GM18873 (cell line): ENCODE data around the gene MYLK2.
"Not testable (repeated sequence)": the region's sequence is repeated elsewhere in the genome, so short reads cannot be mapped to it uniquely, and the experiment has no call there.

Source experiments
- ATAC-seq: cut with Tn5 transposase; IDR thresholded peaks from one replicate; pipeline ENCODE4 v1.9.1; 2021; ENCODE audit warnings: mild to moderate bottlenecking, moderate library complexity, moderate number of reproducible peaks; ENCODE audit not compliant: unreplicated experiment, low FRiP score

The MYLK2 gene

DNA sequence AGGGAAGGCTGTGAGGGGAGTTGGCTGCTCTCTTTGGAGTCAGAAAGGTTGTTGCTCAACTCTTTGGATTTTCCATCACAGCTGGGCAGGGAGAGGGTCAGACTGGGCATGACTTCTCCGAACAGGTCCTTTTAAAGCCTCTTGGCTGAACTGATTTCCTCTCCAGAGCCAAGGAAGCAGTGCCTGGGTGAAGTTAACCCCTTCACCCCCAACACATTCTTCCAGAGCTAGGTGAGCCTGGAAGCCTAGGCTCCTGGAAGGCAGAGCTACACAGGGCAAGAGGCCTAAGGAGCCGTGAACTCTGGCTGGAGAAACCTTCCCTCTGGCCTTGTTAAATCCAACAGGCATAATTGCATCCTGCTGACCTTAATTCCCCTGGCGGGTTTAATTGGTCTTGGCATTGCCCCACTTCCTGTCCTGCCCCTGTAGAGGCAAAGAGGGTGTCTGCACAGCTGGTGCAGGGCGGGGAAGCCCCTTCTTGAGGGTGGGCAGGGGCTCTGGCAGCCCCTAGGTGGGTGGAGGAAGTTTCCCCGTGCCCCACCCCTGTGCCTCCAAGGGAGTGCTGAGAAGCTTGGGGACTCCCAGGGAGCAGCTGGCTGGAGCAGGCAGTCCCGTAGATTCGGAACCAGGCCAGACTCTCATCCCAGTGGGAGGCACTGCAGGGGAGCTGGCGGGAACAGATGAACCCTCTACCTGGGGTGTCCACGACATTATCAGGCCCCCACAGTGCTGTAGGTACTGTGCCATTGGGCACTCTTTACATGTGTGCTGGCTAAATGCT, 3.6 kb upstream of the MYLK2 start:
- no peak for ATAC-seq

DNA sequence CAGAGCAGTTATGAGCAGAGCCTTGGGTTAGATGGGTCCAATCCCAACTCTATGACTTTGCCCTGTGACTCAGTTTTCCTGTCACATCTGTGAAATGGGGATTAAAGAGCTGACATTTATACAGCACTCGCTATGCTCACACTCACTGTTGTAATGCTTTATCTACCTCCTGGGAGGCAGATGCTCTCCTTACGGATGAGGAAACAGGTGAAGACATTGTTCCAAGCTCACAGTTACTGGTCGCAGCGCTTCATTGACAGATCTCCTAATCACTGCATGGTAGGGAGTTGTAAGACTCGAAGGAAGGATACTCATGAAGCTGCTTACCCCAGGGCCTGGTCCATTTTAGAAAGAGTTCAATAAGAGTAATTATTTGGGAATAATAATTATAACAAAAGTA, 2.9 kb upstream of the MYLK2 start:
- ATAC-seq, result no peak

DNA sequence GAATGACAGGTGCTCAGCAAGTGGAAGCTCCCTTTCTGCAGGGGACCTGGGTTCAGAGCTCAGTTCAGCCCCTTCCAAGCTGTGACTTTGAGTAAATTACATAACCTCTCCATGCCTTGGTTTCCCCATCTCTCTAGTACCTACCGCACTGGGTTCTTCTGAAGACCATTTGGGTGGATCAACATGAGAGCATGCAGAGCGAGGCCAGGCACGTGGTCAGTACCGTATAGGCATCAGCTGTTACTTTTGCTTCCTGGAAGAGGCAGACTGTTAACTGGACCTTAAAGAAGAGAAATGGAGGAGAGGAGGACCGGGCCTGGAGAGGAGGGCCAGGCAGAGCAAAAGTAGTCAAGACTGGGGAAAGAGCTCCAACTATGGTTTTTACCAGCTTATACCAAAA, 1.7 kb upstream of the MYLK2 start:
- no peak for ATAC-seq

DNA sequence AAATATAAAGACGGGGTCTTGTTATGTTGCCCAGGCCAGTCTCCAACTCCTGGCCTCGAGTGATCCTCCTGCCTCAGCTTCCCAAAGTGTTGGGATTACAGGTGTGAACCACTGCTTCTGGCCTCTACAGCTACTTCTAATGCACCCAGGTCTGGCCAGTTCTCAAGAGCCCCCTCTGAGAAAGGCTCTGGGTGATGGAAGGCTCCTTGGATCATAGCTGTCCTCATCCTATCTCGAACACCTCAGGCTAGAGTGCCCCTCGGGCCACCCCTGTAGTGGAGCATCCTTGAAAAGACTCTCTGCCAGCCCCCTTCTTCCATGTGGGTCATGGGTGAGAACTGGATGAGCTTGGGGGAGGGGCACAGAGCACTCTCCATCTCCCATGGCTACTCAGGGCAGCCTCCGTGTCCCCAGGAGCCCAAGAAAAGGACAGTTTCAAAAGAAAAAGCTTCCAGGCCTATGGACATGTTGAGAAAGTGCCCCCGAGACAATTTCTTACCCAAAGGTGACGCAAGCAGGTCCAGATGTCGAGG, 714 bp upstream of the MYLK2 start:
- no peak for ATAC-seq

DNA sequence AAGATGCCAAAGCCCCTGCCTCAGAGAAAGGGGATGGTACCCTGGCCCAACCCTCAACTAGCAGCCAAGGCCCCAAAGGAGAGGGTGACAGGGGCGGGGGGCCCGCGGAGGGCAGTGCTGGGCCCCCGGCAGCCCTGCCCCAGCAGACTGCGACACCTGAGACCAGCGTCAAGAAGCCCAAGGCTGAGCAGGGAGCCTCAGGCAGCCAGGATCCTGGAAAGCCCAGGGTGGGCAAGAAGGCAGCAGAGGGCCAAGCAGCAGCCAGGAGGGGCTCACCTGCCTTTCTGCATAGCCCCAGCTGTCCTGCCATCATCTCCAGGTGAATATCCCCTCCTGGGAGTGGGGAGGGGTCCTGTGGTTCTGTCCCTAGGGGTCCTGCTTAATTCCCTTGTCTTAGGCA, 1.1 kb downstream of the MYLK2 start:
- ATAC-seq, result no peak

DNA sequence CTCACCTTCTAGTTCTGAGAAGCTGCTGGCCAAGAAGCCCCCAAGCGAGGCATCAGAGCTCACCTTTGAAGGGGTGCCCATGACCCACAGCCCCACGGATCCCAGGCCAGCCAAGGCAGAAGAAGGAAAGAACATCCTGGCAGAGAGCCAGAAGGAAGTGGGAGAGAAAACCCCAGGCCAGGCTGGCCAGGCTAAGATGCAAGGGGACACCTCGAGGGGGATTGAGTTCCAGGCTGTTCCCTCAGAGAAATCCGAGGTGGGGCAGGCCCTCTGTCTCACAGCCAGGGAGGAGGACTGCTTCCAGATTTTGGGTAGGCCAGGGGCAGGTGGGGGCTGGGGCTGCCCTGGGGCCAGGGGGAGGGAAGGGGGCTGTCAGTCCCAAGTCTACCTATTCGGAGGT, 2.3 kb downstream of the MYLK2 start:
- ATAC-seq, result no peak

DNA sequence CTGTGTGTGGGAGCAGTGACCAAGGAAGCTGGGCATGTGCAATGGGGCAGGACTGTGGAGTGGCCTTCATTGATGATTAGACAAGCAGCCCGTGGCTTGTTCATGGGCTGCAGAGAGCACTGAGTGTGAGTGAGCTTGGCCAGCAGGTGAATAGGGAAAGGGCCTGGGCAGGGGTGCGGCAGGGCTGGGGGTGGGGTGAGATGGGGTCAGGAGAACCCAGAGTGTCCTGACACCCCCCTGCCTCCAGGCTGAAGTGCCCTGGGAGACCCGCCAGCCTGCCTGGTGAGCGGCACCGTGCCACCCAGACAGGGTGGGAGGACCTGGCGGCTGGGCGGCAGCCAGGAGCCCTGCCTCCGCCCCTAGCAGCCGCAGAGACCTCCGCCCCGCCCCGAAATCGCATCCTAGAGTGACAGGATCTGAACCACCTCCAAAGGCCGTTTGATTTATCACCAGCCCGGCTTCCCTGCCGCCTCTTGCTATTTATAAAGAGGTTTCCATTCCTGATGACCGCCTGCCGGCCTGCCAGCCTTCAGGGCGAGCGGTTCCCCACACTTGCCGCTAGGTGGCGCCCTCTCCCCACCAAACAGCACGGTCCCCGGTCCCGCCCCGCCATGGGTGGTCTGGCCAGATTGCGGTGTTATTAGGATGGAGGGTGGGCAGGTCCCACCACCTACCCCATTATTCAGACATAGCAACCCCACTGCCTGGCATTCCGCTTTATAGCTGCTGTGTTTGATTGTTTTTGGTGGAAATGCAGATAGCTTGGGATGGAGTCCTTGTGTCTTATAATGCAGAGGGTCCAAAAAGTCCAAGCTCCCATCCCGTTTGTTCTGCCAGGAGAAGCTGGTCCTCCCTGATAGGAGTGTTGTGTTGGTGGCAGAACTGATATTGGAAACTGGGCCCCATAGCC, 3.5 kb downstream of the MYLK2 start:
- no peak for ATAC-seq

DNA sequence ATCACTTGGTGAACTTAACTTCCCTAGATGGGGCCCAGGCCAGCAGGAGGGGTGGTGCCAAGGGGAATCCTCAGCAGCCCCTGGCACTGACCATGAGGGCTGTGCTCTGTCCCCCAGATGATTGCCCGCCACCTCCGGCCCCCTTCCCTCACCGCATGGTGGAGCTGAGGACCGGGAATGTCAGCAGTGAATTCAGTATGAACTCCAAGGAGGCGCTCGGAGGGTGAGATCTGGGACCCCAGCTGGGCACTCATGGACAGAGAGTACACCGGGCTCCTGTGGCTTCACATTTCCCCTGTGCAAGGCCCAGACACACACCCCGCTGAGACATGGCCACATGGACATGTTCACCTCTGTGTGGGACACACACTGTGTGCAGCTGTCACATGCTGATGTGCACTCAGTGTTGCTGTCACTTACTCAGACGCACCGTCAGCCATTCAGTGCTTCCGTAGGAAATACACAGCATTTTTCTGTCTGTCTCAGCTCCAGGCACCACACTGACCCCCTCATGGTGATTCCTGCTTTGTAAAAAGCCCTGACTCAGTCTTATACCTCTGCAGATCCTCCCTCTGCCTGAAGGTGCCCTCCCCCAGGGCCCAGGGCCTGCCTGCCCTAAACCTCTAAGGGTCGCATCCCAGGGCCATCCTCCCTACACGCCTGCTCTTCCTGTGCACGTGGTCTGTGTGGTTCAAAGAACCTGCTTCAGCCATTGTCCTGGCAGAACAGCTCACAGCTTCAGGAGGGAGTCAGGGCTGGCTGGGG, 4.4 kb downstream of the MYLK2 start:
- ATAC-seq, result no peak

DNA sequence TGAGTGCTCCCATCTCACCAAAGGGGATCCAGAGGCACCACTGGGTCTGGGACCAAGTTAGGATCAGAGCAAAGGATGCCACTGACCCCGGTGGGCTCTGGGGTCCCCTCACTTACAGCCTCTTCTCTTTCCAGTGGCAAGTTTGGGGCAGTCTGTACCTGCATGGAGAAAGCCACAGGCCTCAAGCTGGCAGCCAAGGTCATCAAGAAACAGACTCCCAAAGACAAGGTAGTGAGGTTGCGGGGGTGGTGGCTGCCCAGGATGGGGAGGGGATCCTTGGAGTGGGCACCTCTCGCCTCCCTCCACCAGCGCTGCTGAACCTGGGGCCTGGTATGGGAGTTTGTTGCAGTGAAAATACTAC, 4.9 kb downstream of the MYLK2 start:
- no peak for ATAC-seq

DNA sequence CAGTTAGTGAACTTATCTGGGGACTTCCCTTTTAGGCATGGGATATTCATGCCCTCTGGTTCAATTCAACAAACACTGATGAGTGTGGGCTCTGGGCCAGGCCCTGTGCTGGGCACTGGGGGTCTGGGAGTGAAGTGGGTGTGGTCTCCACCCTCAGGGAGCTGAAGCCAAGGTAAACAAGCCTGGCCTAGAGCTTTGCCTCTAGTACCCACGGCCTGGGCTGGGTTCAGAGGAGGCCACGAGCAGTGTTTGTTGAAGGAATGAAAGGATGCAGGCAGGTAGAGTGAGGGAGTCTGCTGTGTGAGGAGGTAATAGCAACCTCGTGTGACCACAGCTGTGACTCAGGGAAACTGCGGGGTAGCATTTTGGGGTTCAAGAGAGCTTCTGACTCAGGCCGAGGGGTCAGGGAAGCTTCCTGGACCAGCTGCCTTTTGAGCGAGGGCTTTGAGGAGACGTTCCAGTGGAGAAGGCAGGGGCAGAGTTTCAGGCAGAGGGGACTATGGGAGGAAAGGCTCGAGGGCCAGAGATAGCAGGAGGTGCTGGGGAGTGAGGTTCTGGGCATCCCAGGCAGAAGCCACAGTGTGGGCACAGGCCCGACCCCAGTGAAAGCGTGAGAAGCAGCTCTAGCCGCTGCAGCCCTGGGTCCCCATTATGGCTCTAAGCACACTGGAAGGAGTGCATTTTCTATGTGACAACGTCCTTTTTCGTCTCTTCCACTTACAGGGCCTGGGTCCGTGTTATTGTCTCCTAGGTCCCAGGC, 5.6 kb downstream of the MYLK2 start:
- no peak for ATAC-seq

DNA sequence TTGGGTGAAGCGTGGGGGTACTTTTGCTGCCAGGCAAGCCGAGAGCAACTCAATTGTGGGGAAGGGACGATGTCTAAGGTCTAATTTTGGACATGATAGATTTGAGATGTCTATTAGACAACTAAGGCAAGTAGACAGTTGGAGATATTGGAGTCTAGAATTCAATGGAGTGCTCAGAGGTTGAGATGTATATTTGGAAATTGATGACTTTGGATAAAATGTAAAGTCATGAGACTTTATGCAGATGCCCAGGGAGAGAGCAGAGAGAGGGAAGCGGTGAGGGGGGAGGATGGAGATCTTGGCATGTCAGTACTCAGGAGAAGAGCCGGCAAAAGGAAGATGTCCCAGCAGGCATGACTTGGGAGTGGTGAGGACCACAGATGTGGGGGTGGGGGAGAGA, 6.9 kb downstream of the MYLK2 start:
- ATAC-seq, result no peak

DNA sequence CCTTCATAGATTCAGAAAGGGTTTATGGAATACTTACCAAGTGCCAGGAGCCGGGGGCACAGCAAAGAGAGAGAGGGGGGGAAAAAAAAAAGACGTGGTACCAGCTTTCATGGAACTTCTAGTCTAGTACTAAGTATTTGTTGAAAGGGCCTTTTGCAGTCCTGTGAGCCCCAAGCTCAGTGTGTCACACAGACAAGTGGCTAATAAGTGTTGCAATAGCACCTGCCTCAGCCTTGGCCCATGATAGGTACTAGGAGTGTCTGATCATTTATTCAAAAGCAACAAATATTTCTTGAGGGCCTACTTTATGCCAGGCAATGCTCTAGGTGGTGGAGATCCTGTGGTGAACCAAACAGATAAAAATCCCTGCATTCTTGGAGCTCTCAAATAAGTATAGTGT, 7.9 kb downstream of the MYLK2 start:
- ATAC-seq, result no peak

DNA sequence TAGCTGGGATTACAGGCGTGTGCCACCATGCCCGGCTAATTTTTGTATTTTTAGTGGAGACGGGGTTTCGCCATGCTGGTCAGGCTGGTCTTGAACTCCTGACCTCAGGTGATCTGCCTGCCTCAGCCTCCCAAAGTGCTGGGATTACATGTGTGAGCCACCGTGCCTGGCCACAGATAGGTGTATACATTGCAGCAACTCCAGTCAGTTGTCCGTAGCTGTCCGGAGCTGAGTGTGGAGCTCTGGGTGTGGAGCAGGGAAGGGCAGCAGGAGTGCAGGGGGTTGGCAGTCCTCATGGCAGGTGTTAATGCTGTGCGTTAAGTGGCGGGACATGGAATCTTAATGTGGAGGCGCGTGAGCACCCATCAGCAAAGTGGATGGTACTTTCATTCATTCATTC, 8.9 kb downstream of the MYLK2 start:
- ATAC-seq, result not testable (repeated sequence)

DNA sequence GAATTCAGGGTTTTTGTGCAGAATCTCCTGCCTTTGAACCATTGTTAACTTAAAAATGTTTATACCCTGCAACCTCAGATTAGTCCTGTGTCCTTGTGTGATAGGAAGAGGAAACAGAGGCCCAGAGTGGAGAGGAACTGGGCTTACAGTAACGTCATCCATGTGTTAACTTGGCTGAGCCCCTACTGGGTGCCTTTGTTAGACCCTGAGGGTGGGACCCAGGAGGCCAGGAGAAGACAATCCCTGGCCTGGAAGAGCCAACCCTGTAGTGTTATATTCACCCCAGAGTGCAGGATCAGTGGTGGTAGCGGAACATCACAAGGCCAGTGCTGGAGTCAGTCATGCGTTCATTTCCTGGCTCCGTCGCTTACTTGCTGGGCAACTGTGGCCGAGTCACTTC, 10.6 kb downstream of the MYLK2 start:
- ATAC-seq, result no peak

DNA sequence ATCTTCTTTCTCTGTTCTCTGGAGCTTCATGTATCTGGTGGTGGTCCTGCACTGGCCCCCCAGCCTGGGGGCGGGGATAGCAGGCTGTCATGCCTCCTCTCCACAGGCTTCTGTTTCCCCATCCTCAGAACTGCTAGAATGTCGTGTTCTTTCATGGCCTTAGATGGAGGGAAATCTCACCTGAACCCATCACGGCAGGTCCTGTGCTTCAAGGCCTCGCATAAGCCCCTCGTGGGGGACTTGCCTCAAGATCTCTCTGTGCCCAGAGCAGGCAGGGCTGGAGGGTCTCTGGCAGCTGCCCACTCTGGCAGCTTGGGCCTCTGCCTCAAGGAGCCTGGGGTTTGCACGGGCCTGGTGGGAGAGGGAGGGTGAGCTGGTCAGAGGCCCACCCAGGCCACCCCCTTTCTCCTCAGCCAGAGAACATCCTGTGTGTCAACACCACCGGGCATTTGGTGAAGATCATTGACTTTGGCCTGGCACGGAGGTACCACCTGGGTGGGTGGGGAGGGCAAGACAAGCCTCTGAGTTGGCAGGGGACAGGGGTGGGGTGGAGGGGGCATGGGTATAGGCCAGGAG, 11.3 kb downstream of the MYLK2 start:
- ATAC-seq, result no peak

DNA sequence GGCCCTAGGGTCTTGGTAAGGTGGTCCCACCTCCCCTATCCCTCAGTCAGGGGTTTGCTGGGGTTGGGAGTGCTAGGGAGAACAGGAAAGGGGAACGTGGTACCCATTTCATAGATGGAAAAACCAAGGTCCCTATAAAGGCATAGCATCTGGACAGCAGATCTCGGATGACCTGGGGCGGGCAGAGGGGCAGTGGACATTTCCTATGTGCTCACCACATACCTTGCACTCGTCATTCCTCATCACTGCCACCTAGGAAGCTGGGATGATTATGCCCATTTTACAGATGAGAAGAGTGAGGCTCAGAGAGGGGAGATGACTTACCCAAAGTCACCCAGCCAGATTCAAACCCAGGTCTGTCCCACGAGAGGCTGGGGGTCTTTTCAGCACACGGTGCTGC, 12.1 kb downstream of the MYLK2 start:
- ATAC-seq, result no peak

DNA sequence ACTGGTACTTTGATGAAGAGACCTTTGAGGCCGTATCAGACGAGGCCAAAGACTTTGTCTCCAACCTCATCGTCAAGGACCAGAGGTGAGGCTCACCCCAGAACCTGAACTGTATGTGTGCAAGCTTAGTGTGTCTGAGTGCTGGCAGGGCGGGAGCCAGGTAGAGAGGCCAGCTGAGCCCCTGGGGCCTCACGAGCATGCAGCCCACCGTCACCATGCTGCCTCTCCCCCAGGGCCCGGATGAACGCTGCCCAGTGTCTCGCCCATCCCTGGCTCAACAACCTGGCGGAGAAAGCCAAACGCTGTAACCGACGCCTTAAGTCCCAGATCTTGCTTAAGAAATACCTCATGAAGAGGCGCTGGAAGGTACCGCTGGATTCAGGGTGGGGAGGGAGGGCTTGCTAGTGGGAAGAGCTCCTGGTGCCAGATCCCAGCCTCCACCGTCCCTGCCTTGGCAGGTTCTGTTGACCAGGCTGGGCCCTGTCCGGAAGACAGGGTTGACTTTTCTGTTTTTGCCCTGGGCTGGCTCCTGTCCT, 12.7 kb downstream of the MYLK2 start:
- no peak for ATAC-seq

DNA sequence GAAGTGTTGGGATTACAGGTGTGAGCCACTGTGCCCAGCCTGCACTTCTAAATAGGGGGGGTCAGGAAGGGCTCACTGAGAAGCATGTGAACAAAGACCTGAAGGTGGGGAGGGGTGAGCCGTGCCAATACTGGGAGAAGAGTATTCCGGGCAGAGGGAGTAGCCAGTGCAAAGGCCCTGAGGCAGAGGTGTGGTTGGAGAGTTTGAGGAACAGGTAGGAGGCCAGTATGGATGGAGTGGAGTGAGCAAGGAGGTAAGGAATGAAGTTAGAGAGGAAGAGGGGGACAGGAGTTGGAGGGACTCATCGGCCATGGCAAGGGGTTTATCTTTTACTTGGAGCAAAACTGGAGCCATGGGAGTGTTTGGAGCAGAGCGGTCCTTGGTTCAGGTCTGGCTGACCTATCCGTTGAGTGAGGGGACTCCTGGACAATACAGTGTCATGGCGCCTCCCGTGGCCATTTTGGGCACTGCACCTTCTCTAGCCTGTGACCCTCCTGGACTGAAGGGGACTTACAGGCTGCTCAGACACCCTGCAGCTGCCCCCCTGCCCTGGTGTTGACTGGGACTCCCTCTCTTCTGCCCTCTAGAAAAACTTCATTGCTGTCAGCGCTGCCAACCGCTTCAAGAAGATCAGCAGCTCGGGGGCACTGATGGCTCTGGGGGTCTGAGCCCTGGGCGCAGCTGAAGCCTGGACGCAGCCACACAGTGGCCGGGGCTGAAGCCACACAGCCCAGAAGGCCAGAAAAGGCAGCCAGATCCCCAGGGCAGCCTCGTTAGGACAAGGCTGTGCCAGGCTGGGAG, 14.2 kb downstream of the MYLK2 start:
- ATAC-seq, result no peak
